NB4 (cell line): ENCODE data around the gene AUTS2.

Experiments
- CTCF ChIP-seq: IDR thresholded peaks from one replicate; pipeline ENCODE4 v1.5.1; 2012; ENCODE audit warnings: low read depth, low read length
- POLR2A ChIP-seq: IDR thresholded peaks from 2 replicates; pipeline ENCODE4 v1.6.1; 2011; ENCODE audit warnings: mild to moderate bottlenecking; ENCODE audit not compliant: insufficient read length; ENCODE audit errors: extremely low read depth

- TF ChIP-seq POLR2A (no peak), CTCF (no peak)
These were observed 2.9 kb upstream of the AUTS2 start for GRCh38 chr7:69595415-69595814.
